HEK293 (cell line): ENCODE results near the gene PDGFA.
A peak's percentile ranks its signal among the peaks of the same experiment; 100 is the strongest.

Experiments used
- CTCF ChIA-PET: fragments of 350-600 bp; formaldehyde crosslinking; extraction: SDS; loops from one replicate; lab custom pipeline; 2021; ENCODE audit warnings: antibody characterized with exemption; lab: Yijun Ruan, JAX
- POLR2A ChIA-PET: fragments of 300-600 bp; formaldehyde crosslinking; extraction: SDS; loops from one replicate; lab custom pipeline; 2020; ENCODE audit warnings: antibody characterized with exemption, inconsistent platforms; lab: Yijun Ruan, JAX
- H3K27ac ChIP-seq: fragments of 200-500 bp; sonication (Bioruptor generic); 2 replicates; pipeline ENCODE4 v1.5.1; 2014; ENCODE audit warnings: low read depth, low read length, control low read depth, inconsistent platforms; ENCODE audit errors: extremely low read depth
- H3K36me3 ChIP-seq, 2 experiments: fragments of 200-500 bp in 1 of 2; sonication (Bioruptor generic) in 1 of 2; 1 replicate in 1 of 2; 2 replicates in 1 of 2; pipeline ENCODE4 v1.5.1; 2014 to 2017; ENCODE audit warnings: inconsistent platforms in 2 of 2, low read length in 2 of 2; ENCODE audit not compliant: control insufficient read depth in 2 of 2, insufficient read depth in 1 of 2
- H3K4me1 ChIP-seq: fragments of 200-500 bp; sonication (Bioruptor generic); 2 replicates; pipeline ENCODE4 v1.5.1; 2014; ENCODE audit warnings: mild to moderate bottlenecking, low read length, inconsistent platforms; ENCODE audit not compliant: control insufficient read depth, insufficient read depth
- H3K4me3 ChIP-seq: 2 replicates; pipeline ENCODE4 v1.5.1; 2011; ENCODE audit warnings: low read depth, mild to moderate bottlenecking, control low read depth, low read length, moderate library complexity
- H3K9me3 ChIP-seq: fragments of 200-500 bp; sonication (Bioruptor generic); 2 replicates; pipeline ENCODE4 v1.5.1; 2014; ENCODE audit warnings: low read depth, low read length, inconsistent platforms; ENCODE audit not compliant: control insufficient read depth, insufficient read depth
- CTCF ChIP-seq: fragments of 450-650 bp; formaldehyde crosslinking; IDR thresholded peaks from 2 replicates; pipeline ENCODE4 v1.5.1; 2016; ENCODE audit warnings: missing biosample characterization, missing genetic modification characterization
- GFI1B ChIP-seq: fragments of 450-650 bp; formaldehyde crosslinking; IDR thresholded peaks from 2 replicates; pipeline ENCODE4 v1.5.1; 2016; ENCODE audit warnings: missing biosample characterization, missing genetic modification characterization
- GLI2 ChIP-seq: fragments of 450-650 bp; formaldehyde crosslinking; IDR thresholded peaks from 2 replicates; pipeline ENCODE4; 2017; ENCODE audit warnings: missing biosample characterization, missing genetic modification characterization, low read depth, borderline replicate concordance
- KLF10 ChIP-seq: fragments of 450-650 bp; IDR thresholded peaks from 2 replicates; pipeline ENCODE4 v1.5.1; 2018; ENCODE audit warnings: missing biosample characterization, mild to moderate bottlenecking, missing genetic modification characterization
- REPIN1 ChIP-seq: fragments of 450-650 bp; formaldehyde crosslinking; IDR thresholded peaks from 2 replicates; pipeline ENCODE4 v1.5.1; 2017; ENCODE audit warnings: missing biosample characterization, missing genetic modification characterization, low read depth
- WT1 ChIP-seq: fragments of 450-650 bp; formaldehyde crosslinking; IDR thresholded peaks from 2 replicates; pipeline ENCODE4 v1.5.1; 2016; ENCODE audit warnings: missing biosample characterization, missing genetic modification characterization
- ZBTB26 ChIP-seq: fragments of 450-650 bp; formaldehyde crosslinking; optimal IDR thresholded peaks from 2 replicates; pipeline ENCODE3; 2016; ENCODE audit warnings: missing biosample characterization, mild to moderate bottlenecking, missing genetic modification characterization
- ZNF121 ChIP-seq: fragments of 450-650 bp; formaldehyde crosslinking; IDR thresholded peaks from 2 replicates; pipeline ENCODE4 v1.5.1; 2016; ENCODE audit warnings: missing biosample characterization, missing genetic modification characterization
- ZNF133 ChIP-seq: fragments of 450-650 bp; formaldehyde crosslinking; IDR thresholded peaks from 2 replicates; pipeline ENCODE4 v1.5.1; 2016; ENCODE audit warnings: missing biosample characterization, missing genetic modification characterization
- ZNF155 ChIP-seq: fragments of 450-650 bp; formaldehyde crosslinking; IDR thresholded peaks from 2 replicates; pipeline ENCODE4 v1.5.1; 2016; ENCODE audit warnings: missing biosample characterization, missing genetic modification characterization
- ZNF175 ChIP-seq: fragments of 450-650 bp; formaldehyde crosslinking; IDR thresholded peaks from 2 replicates; pipeline ENCODE4 v1.5.1; 2016; ENCODE audit warnings: missing biosample characterization, missing genetic modification characterization
- ZNF23 ChIP-seq: fragments of 450-650 bp; formaldehyde crosslinking; IDR thresholded peaks from 2 replicates; pipeline ENCODE4 v1.5.1; 2016; ENCODE audit warnings: missing biosample characterization, missing genetic modification characterization, borderline replicate concordance
- ZNF292 ChIP-seq: fragments of 450-650 bp; formaldehyde crosslinking; IDR thresholded peaks from 2 replicates; pipeline ENCODE4 v1.5.1; 2016; ENCODE audit warnings: low read depth, missing biosample characterization, missing genetic modification characterization, borderline replicate concordance
- ZNF302 ChIP-seq: fragments of 450-650 bp; formaldehyde crosslinking; IDR thresholded peaks from 2 replicates; pipeline ENCODE4 v1.5.1; 2016; ENCODE audit warnings: missing biosample characterization, missing genetic modification characterization, low read depth
- ZNF473 ChIP-seq: fragments of 450-650 bp; formaldehyde crosslinking; IDR thresholded peaks from 2 replicates; pipeline ENCODE4 v1.5.1; 2017; ENCODE audit warnings: missing biosample characterization, missing genetic modification characterization
- ZNF529 ChIP-seq: fragments of 450-650 bp; formaldehyde crosslinking; IDR thresholded peaks from 2 replicates; pipeline ENCODE4 v1.5.1; 2017; ENCODE audit warnings: missing genetic modification characterization, missing biosample characterization; ENCODE audit not compliant: insufficient replicate concordance
- ZNF621 ChIP-seq: fragments of 450-650 bp; formaldehyde crosslinking; IDR thresholded peaks from 2 replicates; pipeline ENCODE4 v1.5.1; 2017; ENCODE audit warnings: missing biosample characterization, missing genetic modification characterization
- ZNF624 ChIP-seq: fragments of 450-650 bp; formaldehyde crosslinking; IDR thresholded peaks from 2 replicates; pipeline ENCODE4 v1.5.1; 2017; ENCODE audit warnings: missing biosample characterization, missing genetic modification characterization
- ZNF626 ChIP-seq: fragments of 450-650 bp; sonication (Bioruptor Pico); formaldehyde crosslinking; IDR thresholded peaks from 2 replicates; pipeline ENCODE4 v1.5.1; 2018; ENCODE audit warnings: missing biosample characterization, missing genetic modification characterization, inconsistent platforms
- ZNF704 ChIP-seq: fragments of 450-650 bp; formaldehyde crosslinking; IDR thresholded peaks from 2 replicates; pipeline ENCODE4 v1.5.1; 2016; ENCODE audit warnings: missing biosample characterization, missing genetic modification characterization
- ZNF792 ChIP-seq: fragments of 450-650 bp; formaldehyde crosslinking; IDR thresholded peaks from 2 replicates; pipeline ENCODE4 v1.5.1; 2016; ENCODE audit warnings: missing biosample characterization, missing genetic modification characterization
- TF ChIP-seq, protein P1 (sequence below): fragments of 450-650 bp; formaldehyde crosslinking; IDR thresholded peaks from 2 replicates; pipeline ENCODE4 v1.5.1; 2016; ENCODE audit warnings: missing biosample characterization, missing genetic modification characterization
- TF ChIP-seq, protein P2 (sequence below): sonication (generic); formaldehyde crosslinking; IDR thresholded peaks from 2 replicates; pipeline ENCODE4 v1.8.1; 2022; ENCODE audit warnings: mild to moderate bottlenecking, moderate library complexity, missing genetic modification reagents

PDGFA gene

DNA sequence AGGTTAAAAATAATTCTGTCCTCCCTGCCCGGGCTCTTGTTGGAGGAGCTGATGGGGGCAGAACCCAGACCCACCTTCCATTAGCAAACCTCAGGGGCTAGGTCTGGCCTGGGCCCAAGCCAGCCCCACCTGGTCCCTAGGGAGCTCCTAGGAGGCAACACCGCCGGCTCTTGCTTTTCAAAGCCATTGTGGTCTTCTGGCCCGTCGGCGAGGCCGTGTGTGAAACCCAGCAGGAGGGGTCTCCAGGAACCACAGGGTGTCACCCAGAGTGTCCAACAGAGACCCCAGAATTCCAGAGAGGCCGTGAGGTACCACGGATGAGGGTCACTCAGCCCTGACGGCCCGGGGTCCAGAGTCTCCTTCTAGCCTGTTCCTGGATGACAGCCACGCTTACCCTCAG, 16.6 kb upstream of the PDGFA start:
- H3K27ac ChIP-seq: no peak overlapping the region
- no peak overlapping the region for H3K4me3 ChIP-seq
- no peaks in the 10 kb centered on the region for H3K9me3 ChIP-seq
- no peaks in the 10 kb centered on the region for H3K4me1 ChIP-seq
- ChIA-PET POLR2A (no interaction called here), CTCF (interaction anchor here (0.7 kb wide), 1 partner anchor 85 kb away, joined by 3 read pairs; no protein-coding TSS in a partner anchor)
- no peaks in the 10 kb centered on the region for H3K36me3 ChIP-seq
- TF ChIP-seq ZNF792 (no peak), ZNF133 (tag by site-specific recombination) (no peak), ZNF621 (tag by site-specific recombination) (no peak), ZNF529 (no peak), ZNF175 (tag by site-specific recombination) (no peak)

- ChIA-PET POLR2A (no interaction called here), CTCF (no interaction called here)
- no peak overlapping the region for H3K4me3 ChIP-seq
- TF ChIP-seq ZNF292 (tag by site-specific recombination) (no peak), ZNF23 (no peak), ZNF121 (tag by site-specific recombination) (peak; percentile 92), REPIN1 (tag by site-specific recombination) (no peak)
- H3K9me3 ChIP-seq: no peaks in the 10 kb centered on the region
- no peaks in the 10 kb centered on the region for H3K4me1 ChIP-seq
- H3K36me3 ChIP-seq: no peaks in the 10 kb centered on the region
- H3K27ac ChIP-seq: no peak overlapping the region
These were observed 15.3 kb upstream of the PDGFA start for GRCh38 chr7:534959-535358.

- CTCF ChIA-PET: no interaction called here
- H3K27ac ChIP-seq: no peak overlapping the region
- no peak overlapping the region for H3K4me3 ChIP-seq
- TF ChIP-seq WT1 (tag by site-specific recombination) (no peak), ZNF121 (tag by site-specific recombination) (0 out of 2 replicates have a peak, but pooled peaks have one; percentile 39)
- TF ChIP-seq, all 188 proteins: peak for 1
- Histone ChIP-seq H3K4me1 (no peaks in the 10 kb centered on the region), H3K36me3 (no peaks in the 10 kb centered on the region), H3K9me3 (no peaks in the 10 kb centered on the region)
- POLR2A ChIA-PET: no interaction called here
These were observed 14.4 kb upstream of the PDGFA start for GRCh38 chr7:534075-534474.

DNA sequence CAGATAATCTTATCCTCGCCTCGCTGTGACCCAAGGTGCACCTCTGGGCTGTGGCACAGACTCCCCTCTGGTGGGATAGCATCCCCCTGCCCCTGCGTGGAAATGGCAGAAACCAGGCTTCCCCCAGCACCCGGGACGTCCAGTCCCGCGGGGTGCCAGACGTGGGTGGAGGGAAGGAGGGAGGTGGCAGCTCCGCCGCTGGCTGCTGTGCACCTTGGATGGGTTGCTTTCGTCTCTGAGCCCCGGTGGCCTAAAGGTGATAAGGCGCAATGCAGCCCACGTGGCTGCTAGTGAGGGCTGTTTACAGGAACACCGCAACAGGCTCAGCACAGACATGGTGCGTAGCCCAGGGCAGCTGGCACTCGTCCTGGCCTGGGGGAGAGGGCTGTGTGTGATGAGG, 13.6 kb upstream of the PDGFA start:
- Histone ChIP-seq H3K9me3 (no peaks in the 10 kb centered on the region), H3K27ac (no peak overlapping the region), H3K4me3 (no peak overlapping the region), H3K4me1 (no peaks in the 10 kb centered on the region), H3K36me3 (no peaks in the 10 kb centered on the region)
- CTCF ChIA-PET: interaction anchor here (1.5 kb wide), 1 partner anchor 8 kb away, joined by 5 read pairs; no protein-coding TSS in a partner anchor
- POLR2A ChIA-PET: no interaction called here
- TF ChIP-seq, protein P1, sequence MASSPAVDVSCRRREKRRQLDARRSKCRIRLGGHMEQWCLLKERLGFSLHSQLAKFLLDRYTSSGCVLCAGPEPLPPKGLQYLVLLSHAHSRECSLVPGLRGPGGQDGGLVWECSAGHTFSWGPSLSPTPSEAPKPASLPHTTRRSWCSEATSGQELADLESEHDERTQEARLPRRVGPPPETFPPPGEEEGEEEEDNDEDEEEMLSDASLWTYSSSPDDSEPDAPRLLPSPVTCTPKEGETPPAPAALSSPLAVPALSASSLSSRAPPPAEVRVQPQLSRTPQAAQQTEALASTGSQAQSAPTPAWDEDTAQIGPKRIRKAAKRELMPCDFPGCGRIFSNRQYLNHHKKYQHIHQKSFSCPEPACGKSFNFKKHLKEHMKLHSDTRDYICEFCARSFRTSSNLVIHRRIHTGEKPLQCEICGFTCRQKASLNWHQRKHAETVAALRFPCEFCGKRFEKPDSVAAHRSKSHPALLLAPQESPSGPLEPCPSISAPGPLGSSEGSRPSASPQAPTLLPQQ: no peak
- TF ChIP-seq ZNF155: no peak
- no peak for TF ChIP-seq ZBTB26 (tag by site-specific recombination)
- no peak for TF ChIP-seq GLI2 (tag by site-specific recombination)
- TF ChIP-seq ZNF473 (tag by site-specific recombination): no peak
- no peak for TF ChIP-seq KLF10 (tag by site-specific recombination)
- no peak for TF ChIP-seq ZNF302 (tag by site-specific recombination)
- no peak for TF ChIP-seq ZNF626
- TF ChIP-seq ZNF624 (tag by site-specific recombination): no peak
- no peak for TF ChIP-seq ZNF704 (tag by site-specific recombination)
- no peak for TF ChIP-seq GFI1B (tag by site-specific recombination)
- no peak for TF ChIP-seq CTCF
- TF ChIP-seq, protein P2, sequence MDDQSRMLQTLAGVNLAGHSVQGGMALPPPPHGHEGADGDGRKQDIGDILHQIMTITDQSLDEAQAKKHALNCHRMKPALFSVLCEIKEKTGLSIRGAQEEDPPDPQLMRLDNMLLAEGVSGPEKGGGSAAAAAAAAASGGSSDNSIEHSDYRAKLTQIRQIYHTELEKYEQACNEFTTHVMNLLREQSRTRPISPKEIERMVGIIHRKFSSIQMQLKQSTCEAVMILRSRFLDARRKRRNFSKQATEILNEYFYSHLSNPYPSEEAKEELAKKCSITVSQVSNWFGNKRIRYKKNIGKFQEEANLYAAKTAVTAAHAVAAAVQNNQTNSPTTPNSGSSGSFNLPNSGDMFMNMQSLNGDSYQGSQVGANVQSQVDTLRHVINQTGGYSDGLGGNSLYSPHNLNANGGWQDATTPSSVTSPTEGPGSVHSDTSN: no peak
